Keratinocyte (primary cell): ENCODE results near the gene CTXND1. TPM values are rescaled to one million over a fixed set of nuclear protein-coding genes. Genes with fewer than 3 reads are reported as not detected.

Source experiments
- DNase-seq: peaks from one replicate; pipeline ENCODE4 v3.0.0-alpha.2; 2011; ENCODE audit warnings: low read depth, missing footprints, low spot score
- FAIRE-seq: peaks from 2 replicates; lab custom pipeline; 2011; peaks lifted over from hg19 to GRCh38; lab: Jason Lieb, UNC
- H2AFZ ChIP-seq: 2 replicates; pipeline ENCODE4 v1.6.0; 2012; ENCODE audit warnings: low read length, control low read depth, inconsistent platforms; ENCODE audit not compliant: control insufficient read depth
- H3K27ac ChIP-seq: 2 replicates; pipeline ENCODE4 v1.5.1; 2011; ENCODE audit warnings: low read length; ENCODE audit not compliant: control insufficient read depth, insufficient read depth
- H3K27me3 ChIP-seq: 3 replicates; pipeline ENCODE4 v1.6.0; 2011; ENCODE audit warnings: low read length; ENCODE audit not compliant: control insufficient read depth, insufficient read depth; ENCODE audit errors: extremely low read depth
- H3K36me3 ChIP-seq, 2 experiments: 2 replicates in 1 of 2; 3 replicates in 1 of 2; pipeline ENCODE4 v1.5.1; 2011; ENCODE audit warnings: low read length in 2 of 2, mild to moderate bottlenecking in 1 of 2; ENCODE audit not compliant: control insufficient read depth in 2 of 2, insufficient read depth in 2 of 2; ENCODE audit errors: extremely low read depth in 1 of 2
- H3K4me1 ChIP-seq: 3 replicates; pipeline ENCODE4 v1.5.1; 2011; ENCODE audit warnings: low read length; ENCODE audit not compliant: control insufficient read depth, insufficient read depth; ENCODE audit errors: extremely low read depth
- H3K4me2 ChIP-seq: 3 replicates; pipeline ENCODE4 v1.6.0; 2011; ENCODE audit warnings: low read depth, low read length; ENCODE audit not compliant: control insufficient read depth, insufficient read depth; ENCODE audit errors: extremely low read depth
- H3K4me3 ChIP-seq, 3 experiments: fragments of 200-600 bp in 1 of 3; sonication (generic) in 1 of 3; 2 replicates in 2 of 3; 3 replicates in 1 of 3; pipeline ENCODE4 v1.5.1; 2011 to 2016; ENCODE audit warnings: low read length in 3 of 3, mild to moderate bottlenecking in 3 of 3, control low read depth in 2 of 3, inconsistent platforms in 1 of 3, low read depth in 1 of 3, mixed read lengths in 1 of 3, mixed run types in 1 of 3, moderate library complexity in 1 of 3; ENCODE audit not compliant: control insufficient read depth in 2 of 3, insufficient read depth in 2 of 3; ENCODE audit errors: extremely low read depth in 1 of 3
- H3K79me2 ChIP-seq: 2 replicates; pipeline ENCODE4 v1.6.0; 2012; ENCODE audit warnings: low read length; ENCODE audit not compliant: control insufficient read depth, insufficient read depth
- H3K9ac ChIP-seq: 3 replicates; pipeline ENCODE4 v1.6.0; 2011; ENCODE audit warnings: low read length; ENCODE audit not compliant: control insufficient read depth, insufficient read depth; ENCODE audit errors: extremely low read depth
- H3K9me1 ChIP-seq: 3 replicates; pipeline ENCODE4 v1.6.0; 2011; ENCODE audit warnings: low read length; ENCODE audit not compliant: control insufficient read depth, insufficient read depth; ENCODE audit errors: extremely low read depth
- H3K9me3 ChIP-seq: 2 replicates; pipeline ENCODE4 v1.5.1; 2012; ENCODE audit warnings: low read depth, low read length; ENCODE audit not compliant: control insufficient read depth
- H4K20me1 ChIP-seq: 3 replicates; pipeline ENCODE4 v1.6.0; 2011; ENCODE audit warnings: low read length; ENCODE audit not compliant: control insufficient read depth, insufficient read depth; ENCODE audit errors: extremely low read depth
- EZH2 ChIP-seq: IDR thresholded peaks from one replicate; pipeline ENCODE4 v1.6.1; 2012; ENCODE audit warnings: inconsistent platforms, mild to moderate bottlenecking, low read length, moderate library complexity
- dilution Hi-C: fragments of 300-500 bp; cut with MboI; formaldehyde crosslinking; loops from one replicate; pipeline ENCODE4 v1.7.0; 2020; ENCODE audit warnings: low sequenced_read_pairs; ENCODE audit not compliant: extremely low pct_ligation_motif_present
- polyA plus RNA-seq, 5 experiments: library from polyadenylated mRNA; depleted of rRNA in 3 of 5; stranded (reverse) in 3 of 5; stranded (forward) in 1 of 5; unstranded in 1 of 5; fragments of >200 nt; gene quantifications; 1 replicate in 1 of 5; 2 replicates in 3 of 5; 3 replicates in 1 of 5; pipeline versions ENCODE4 v1.2.1 to v1.2.3, GENCODE V29; 2011 to 2012; ENCODE audit warnings: missing spikeins in 2 of 5, low read depth in 1 of 5, low replicate concordance in 1 of 5
- TF ChIP-seq, protein P1 (sequence below), 3 experiments: IDR thresholded peaks in 1 of 3; conservative IDR thresholded peaks in 1 of 3; optimal IDR thresholded peaks in 1 of 3; 2 replicates in 2 of 3; 3 replicates in 1 of 3; pipeline versions ENCODE3 to v1.5.1; 2011; ENCODE audit warnings: low read length in 3 of 3, mild to moderate bottlenecking in 3 of 3, moderate library complexity in 2 of 3, control low read depth in 1 of 3, inconsistent platforms in 1 of 3; ENCODE audit not compliant: insufficient read depth in 2 of 3; ENCODE audit errors: extremely low read depth in 1 of 3

Gene CTXND1
- polyA plus RNA-seq, 1 donor (not counting 4 experiments of a cell fraction or from before 2014, with no cell fraction given) = not detected

DNA sequence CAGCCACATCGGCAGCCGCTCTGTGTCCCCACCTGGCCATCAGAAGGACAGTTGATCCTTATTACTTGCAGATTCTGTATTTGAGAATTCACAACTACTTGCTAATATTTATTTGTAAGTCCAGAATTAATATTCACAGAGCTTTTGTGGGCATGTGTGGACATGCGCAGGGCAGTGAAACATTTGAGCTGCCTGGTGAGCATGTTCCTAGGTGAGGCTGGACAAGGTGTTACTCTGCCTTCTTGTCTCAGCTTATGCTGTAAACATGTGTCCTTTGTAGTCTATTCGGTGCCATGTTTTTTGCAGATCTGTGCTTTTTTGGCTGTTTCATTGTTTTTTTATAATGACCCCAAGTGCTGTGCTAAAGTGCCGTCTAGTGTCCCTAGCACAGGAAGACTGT, 83.6 kb downstream of the CTXND1 start:
- H2AFZ ChIP-seq = no peak overlapping the region
- no peak overlapping the region for H3K4me3 ChIP-seq
- H4K20me1 ChIP-seq = no peaks in the 10 kb centered on the region
- H3K4me2 ChIP-seq = no peak overlapping the region
- H3K79me2 ChIP-seq = no peaks in the 10 kb centered on the region
- dilution Hi-C loops = no loop called here
- no peaks in the 10 kb centered on the region for H3K9me1 ChIP-seq
- TF ChIP-seq EZH2 = no peak
- TF ChIP-seq, protein P1, sequence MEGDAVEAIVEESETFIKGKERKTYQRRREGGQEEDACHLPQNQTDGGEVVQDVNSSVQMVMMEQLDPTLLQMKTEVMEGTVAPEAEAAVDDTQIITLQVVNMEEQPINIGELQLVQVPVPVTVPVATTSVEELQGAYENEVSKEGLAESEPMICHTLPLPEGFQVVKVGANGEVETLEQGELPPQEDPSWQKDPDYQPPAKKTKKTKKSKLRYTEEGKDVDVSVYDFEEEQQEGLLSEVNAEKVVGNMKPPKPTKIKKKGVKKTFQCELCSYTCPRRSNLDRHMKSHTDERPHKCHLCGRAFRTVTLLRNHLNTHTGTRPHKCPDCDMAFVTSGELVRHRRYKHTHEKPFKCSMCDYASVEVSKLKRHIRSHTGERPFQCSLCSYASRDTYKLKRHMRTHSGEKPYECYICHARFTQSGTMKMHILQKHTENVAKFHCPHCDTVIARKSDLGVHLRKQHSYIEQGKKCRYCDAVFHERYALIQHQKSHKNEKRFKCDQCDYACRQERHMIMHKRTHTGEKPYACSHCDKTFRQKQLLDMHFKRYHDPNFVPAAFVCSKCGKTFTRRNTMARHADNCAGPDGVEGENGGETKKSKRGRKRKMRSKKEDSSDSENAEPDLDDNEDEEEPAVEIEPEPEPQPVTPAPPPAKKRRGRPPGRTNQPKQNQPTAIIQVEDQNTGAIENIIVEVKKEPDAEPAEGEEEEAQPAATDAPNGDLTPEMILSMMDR (optimal IDR thresholded peaks at IDR 0.05 in 1 of 3, IDR thresholded peaks at IDR 0.05 in 1 of 3, conservative IDR thresholded peaks at IDR 0.05 in 1 of 3; ENCODE audit: extremely low read depth in 1 of 3, insufficient read depth in 2 of 3, low read length in 3 of 3) = no peak
- H3K9ac ChIP-seq = no peak overlapping the region
- H3K36me3 ChIP-seq = peaks cover under 1% of the 10 kb centered on the region in 2 experiments
- no peak for DNase-seq
- H3K4me1 ChIP-seq = peaks cover 9% of the 10 kb centered on the region
- H3K27me3 ChIP-seq = no peaks in the 10 kb centered on the region
- H3K9me3 ChIP-seq = no peaks in the 10 kb centered on the region
- no peak overlapping the region for H3K27ac ChIP-seq
- FAIRE-seq = peak; percentile 84

DNA sequence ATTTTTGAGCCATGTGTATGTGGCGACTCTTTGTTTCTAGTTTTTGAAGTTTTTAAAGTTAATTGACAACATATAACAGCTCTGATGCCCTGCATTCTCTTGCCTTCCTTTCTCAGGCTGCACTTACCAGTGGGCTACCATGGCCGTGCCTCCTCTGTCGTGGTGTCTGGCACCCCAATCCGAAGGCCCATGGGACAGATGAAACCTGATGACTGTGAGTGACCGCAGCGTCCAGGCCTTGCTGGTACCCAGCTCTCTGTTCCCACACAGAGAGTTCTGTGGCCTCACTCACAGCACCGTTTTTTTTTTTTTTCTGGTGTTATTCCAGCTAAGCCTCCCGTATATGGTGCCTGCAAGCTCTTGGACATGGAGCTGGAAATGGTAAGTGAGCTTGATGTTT, 84.1 kb downstream of the CTXND1 start:
- dilution Hi-C loops = no loop called here
- Histone ChIP-seq H3K4me1 (peaks cover 9% of the 10 kb centered on the region), H3K36me3 (peaks cover 0 to 5% of the 10 kb centered on the region in 2 experiments), H4K20me1 (no peaks in the 10 kb centered on the region), H3K9ac (no peak overlapping the region), H3K27ac (no peak overlapping the region), H3K9me3 (no peaks in the 10 kb centered on the region), H3K4me3 (no peak overlapping the region), H2AFZ (no peak overlapping the region), H3K4me2 (no peak overlapping the region), H3K79me2 (no peaks in the 10 kb centered on the region), H3K9me1 (no peaks in the 10 kb centered on the region), H3K27me3 (no peaks in the 10 kb centered on the region)
- TF ChIP-seq EZH2 = no peak
- TF ChIP-seq, protein P1 (optimal IDR thresholded peaks at IDR 0.05 in 1 of 3, IDR thresholded peaks at IDR 0.05 in 1 of 3, conservative IDR thresholded peaks at IDR 0.05 in 1 of 3; ENCODE audit: extremely low read depth in 1 of 3, insufficient read depth in 2 of 3, low read length in 3 of 3) = no peak
- FAIRE-seq (no peak), DNase-seq (no peak)
